K562 (cell line): ENCODE data around the gene PIP4K2A. TPM values are rescaled to one million over a fixed set of nuclear protein-coding genes. Genes with fewer than 3 reads are reported as not detected.
A peak's percentile ranks its signal among the peaks of the same experiment; 100 is the strongest.

Experiments used
- ATAC-seq: fragments of 200-7000 bp; cut with Tn5 transposase; 3 replicates; pipeline ENCODE4 v1.9.1; 2020; ENCODE audit warnings: moderate library complexity
- BruUV-seq: library from RNA; stranded (reverse); fragments of 400-500 nt; replicated peaks from 2 replicates; lab custom pipeline; 2021; lab: Mats Ljungman, UMichigan
- CTCF ChIA-PET: fragments of 300-600 bp; formaldehyde crosslinking; extraction: SDS; loops from one replicate; lab custom pipeline; 2021; ENCODE audit warnings: low intra/inter-chr PET ratio; lab: Yijun Ruan, JAX
- POLR2A ChIA-PET: fragments of 300-600, 350-650 bp; sonication (Branson Sonifier 250); formaldehyde crosslinking; extraction: SDS; loops from one replicate; lab custom pipeline; 2021; ENCODE audit warnings: antibody characterized with exemption, inconsistent platforms; lab: Yijun Ruan, JAX
- DNase-seq, 4 experiments: peaks; one replicate each; pipeline versions ENCODE4 v3.0.0 to v3.0.0-alpha.2; 2011 to 2018; ENCODE audit warnings: low spot score in 3 of 4, mixed read lengths in 3 of 4; ENCODE audit errors: extremely low read depth in 1 of 4
- FAIRE-seq: peaks from 2 replicates; lab custom pipeline; 2011; peaks lifted over from hg19 to GRCh38; lab: Jason Lieb, UNC
- H2AFZ ChIP-seq: 2 replicates; pipeline ENCODE4 v1.6.0; 2011; ENCODE audit warnings: low read depth, low read length, control low read depth, inconsistent platforms
- H3K27ac ChIP-seq: fragments of 200-600 bp; 3 replicates; pipeline ENCODE4 v1.8.0; 2011; ENCODE audit warnings: low read depth, mild to moderate bottlenecking, control low read depth, inconsistent platforms, low read length, moderate library complexity, mixed read lengths; ENCODE audit errors: extremely low read depth
- H3K27me3 ChIP-seq, 2 experiments: fragments of 300-600 bp in 1 of 2; 2 replicates in 1 of 2; 3 replicates in 1 of 2; pipeline versions ENCODE4 v1.6.0 to v1.8.0; 2011; ENCODE audit warnings: inconsistent platforms in 2 of 2, low read length in 2 of 2, mild to moderate bottlenecking in 1 of 2, mixed read lengths in 1 of 2, moderate library complexity in 1 of 2; ENCODE audit not compliant: control insufficient read depth in 2 of 2, insufficient read depth in 2 of 2
- H3K36me3 ChIP-seq: fragments of 300-600 bp; 3 replicates; pipeline ENCODE4 v1.8.0; 2011; ENCODE audit warnings: mild to moderate bottlenecking, low read length, inconsistent platforms; ENCODE audit not compliant: control insufficient read depth, insufficient read depth
- H3K4me1 ChIP-seq, 2 experiments: fragments of 200-600 bp in 1 of 2; replicated peaks in 1 of 2; 2 replicates in 1 of 2; 3 replicates in 1 of 2; pipeline versions ENCODE4 v1.5.1 to v1.8.0; 2011; ENCODE audit warnings: inconsistent platforms in 2 of 2, low read length in 2 of 2, mild to moderate bottlenecking in 1 of 2, mixed read lengths in 1 of 2, moderate library complexity in 1 of 2; ENCODE audit not compliant: control insufficient read depth in 2 of 2, insufficient read depth in 2 of 2
- H3K4me2 ChIP-seq: 2 replicates; pipeline ENCODE4 v1.6.1; 2011; ENCODE audit warnings: low read length, control low read depth, inconsistent platforms, mixed read lengths; ENCODE audit not compliant: insufficient read depth
- H3K4me3 ChIP-seq: fragments of 200-600 bp; sonication (generic), shearing (Covaris generic); 2 replicates; pipeline ENCODE4 v1.5.1; 2016; ENCODE audit warnings: control low read depth, inconsistent platforms
- H3K79me2 ChIP-seq: fragments of 200-600 bp; 3 replicates; pipeline ENCODE4 v1.8.0; 2011; ENCODE audit warnings: low read length, inconsistent platforms; ENCODE audit not compliant: control insufficient read depth, insufficient read depth
- H3K9ac ChIP-seq, 2 experiments: 2 replicates each; pipeline versions ENCODE4 v1.6.0 to v1.6.1; 2011; ENCODE audit warnings: low read depth in 2 of 2, low read length in 2 of 2, control low read depth in 1 of 2, inconsistent platforms in 1 of 2, mild to moderate bottlenecking in 1 of 2, mixed read lengths in 1 of 2; ENCODE audit not compliant: insufficient read depth in 1 of 2
- H3K9me1 ChIP-seq: one replicate; pipeline ENCODE4 v1.6.0; 2011; ENCODE audit warnings: inconsistent platforms, mild to moderate bottlenecking, low read length, moderate library complexity; ENCODE audit not compliant: control insufficient read depth, insufficient read depth
- H3K9me3 ChIP-seq: replicated peaks from 2 replicates; pipeline ENCODE4 v1.5.1; 2011; ENCODE audit warnings: low read depth, low read length, inconsistent platforms; ENCODE audit not compliant: control insufficient read depth, insufficient read depth
- H4K20me1 ChIP-seq: replicated peaks from 2 replicates; pipeline ENCODE4 v1.6.1; 2011; ENCODE audit warnings: low read length, inconsistent platforms, mixed read lengths; ENCODE audit not compliant: control insufficient read depth, insufficient read depth
- BRF2 ChIP-seq: IDR thresholded peaks from 3 replicates; pipeline ENCODE4 v1.6.1; 2011; ENCODE audit warnings: borderline replicate concordance, mild to moderate bottlenecking; ENCODE audit not compliant: insufficient read length, insufficient read depth
- RB1 ChIP-seq: fragments of 450-650 bp; IDR thresholded peaks from 2 replicates; pipeline ENCODE4 v1.6.1; 2017; ENCODE audit warnings: low read depth, mild to moderate bottlenecking
- ZKSCAN8 ChIP-seq: fragments of 200-800 bp; sonication (Bioruptor generic); IDR thresholded peaks from 2 replicates; pipeline ENCODE4 v1.6.1; 2016; ENCODE audit warnings: missing genetic modification characterization, missing compliant biosample characterization
- ZNF764 ChIP-seq: fragments of 250-450 bp; sonication (Bioruptor Pico); IDR thresholded peaks from 2 replicates; pipeline ENCODE4 v1.4.0; 2020; ENCODE audit warnings: low read depth, mild to moderate bottlenecking, moderate library complexity
- ZNF766 ChIP-seq: fragments of 200-800 bp; sonication (Bioruptor generic); conservative IDR thresholded peaks from 2 replicates; pipeline ENCODE4 v1.6.1; 2016; ENCODE audit warnings: missing genetic modification characterization, missing compliant biosample characterization
- WGBS: fragments of 100-300 bp; shearing (Covaris generic); methylation state at CpG from one replicate; pipeline ENCODE4 v1.1.6; 2016; ENCODE audit warnings: low coverage, mixed read lengths; ENCODE audit not compliant: insufficient coverage; ENCODE audit errors: missing lambda C conversion rate; 5-methylcytosine and 5-hydroxymethylcytosine counted together
- in situ Hi-C: fragments of 300-500 bp; cut with MboI; formaldehyde crosslinking; loops from 4 replicates; pipeline ENCODE4 v1.15.0; 2018; ENCODE audit warnings: inconsistent platforms, mixed read lengths
- intact Hi-C: fragments of 100-400 bp; cut with micrococcal nuclease; formaldehyde crosslinking; loops from 2 replicates; pipeline ENCODE4 v1.14.2; 2022
- polyA plus RNA-seq, 8 experiments: library from polyadenylated mRNA; depleted of rRNA in 4 of 8; stranded (reverse) in 5 of 8; unstranded in 3 of 8; fragments of >200 nt; fragmentation: Nextera tagmentation in 2 of 8; fragmentation: Illumina TruSeq in 1 of 8; extraction: Ambion mirVana in 2 of 8; extraction: Trizol in 1 of 8; gene quantifications; 2 replicates each; pipeline versions ENCODE4 v1.2.1 to v1.2.3, GENCODE V29; 2011 to 2014; ENCODE audit warnings: inconsistent platforms in 1 of 8, missing spikeins in 1 of 8
- total RNA-seq, 7 experiments: library from RNA; depleted of rRNA in 6 of 7; stranded (reverse); fragments of >200 nt in 6 of 7; fragmentation: Illumina TruSeq in 2 of 7; extraction: Trizol in 2 of 7; gene quantifications; 2 replicates each; pipeline versions ENCODE4 v1.2.1 to v1.2.3, GENCODE V29; 2011 to 2021; ENCODE audit warnings: low replicate concordance in 1 of 7
- TF ChIP-seq, protein P1 (sequence below): fragments of 450-650 bp; formaldehyde crosslinking; IDR thresholded peaks from 2 replicates; pipeline ENCODE4 v1.4.0; 2020; ENCODE audit warnings: mild to moderate bottlenecking, mixed read lengths

Gene PIP4K2A
- total and polyA plus RNA-seq, 9 of the 15 experiments (the other 6 are each of a cell fraction or from before 2014, with no cell fraction given), result 35.6 to 117 (median 71.9) TPM

- no peak overlapping the region for H2AFZ ChIP-seq
- H3K79me2 ChIP-seq, result no peaks in the 10 kb centered on the region
- in situ Hi-C loops, result no loop called here
- H3K4me2 ChIP-seq, result no peak overlapping the region
- POLR2A ChIA-PET, result no interaction called here
- CTCF ChIA-PET, result no interaction called here
- no peak overlapping the region for H3K27ac ChIP-seq
- no peaks in the 10 kb centered on the region for H4K20me1 ChIP-seq
- no peak overlapping the region for H3K4me3 ChIP-seq
- no peaks in the 10 kb centered on the region for H3K27me3 ChIP-seq
- H3K4me1 ChIP-seq, result no peaks in the 10 kb centered on the region
- ATAC-seq (no peak), FAIRE-seq (no peak)
- no peaks in the 10 kb centered on the region for H3K9me1 ChIP-seq
- BruUV-seq, result no TSS peak
- H3K9ac ChIP-seq, result no peak overlapping the region
- TF ChIP-seq ZNF766 (CRISPR knock-in tag) (no peak), ZKSCAN8 (CRISPR knock-in tag) (no peak), BRF2 (no peak), ZNF764 (no peak)
- TF ChIP-seq, all 486 proteins: peak for 0
- DNase-seq, result no peak
- intact Hi-C loops, result no loop called here
- no peaks in the 10 kb centered on the region for H3K9me3 ChIP-seq
- WGBS, result 96% methylated on average over 7 of the region's 7 CpGs
- H3K36me3 ChIP-seq, result peaks cover 84% of the 10 kb centered on the region
Observed at GRCh38 chr10:22568928-22569327, 145.4 kb downstream of the PIP4K2A start.

- Histone ChIP-seq H3K4me3 (no peak overlapping the region), H2AFZ (no peak overlapping the region), H3K4me2 (no peak overlapping the region), H3K4me1 (no peaks in the 10 kb centered on the region), H3K9me3 (no peaks in the 10 kb centered on the region), H3K36me3 (peaks cover 72% of the 10 kb centered on the region; the same call in 2 of the 3 replicates), H4K20me1 (no peaks in the 10 kb centered on the region), H3K9ac (no peak overlapping the region), H3K79me2 (no peaks in the 10 kb centered on the region), H3K27ac (no peak overlapping the region), H3K27me3 (no peaks in the 10 kb centered on the region), H3K9me1 (no peaks in the 10 kb centered on the region)
- in situ Hi-C loops, result no loop called here
- CTCF ChIA-PET, result no interaction called here
- no peak for ATAC-seq
- 91% methylated on average over 5 of the region's 5 CpGs for WGBS
- no TSS peak for BruUV-seq
- no peak for FAIRE-seq
- intact Hi-C loops, result no loop called here
- POLR2A ChIA-PET, result no interaction called here
- DNase-seq, result no peak
- TF ChIP-seq, protein P1, sequence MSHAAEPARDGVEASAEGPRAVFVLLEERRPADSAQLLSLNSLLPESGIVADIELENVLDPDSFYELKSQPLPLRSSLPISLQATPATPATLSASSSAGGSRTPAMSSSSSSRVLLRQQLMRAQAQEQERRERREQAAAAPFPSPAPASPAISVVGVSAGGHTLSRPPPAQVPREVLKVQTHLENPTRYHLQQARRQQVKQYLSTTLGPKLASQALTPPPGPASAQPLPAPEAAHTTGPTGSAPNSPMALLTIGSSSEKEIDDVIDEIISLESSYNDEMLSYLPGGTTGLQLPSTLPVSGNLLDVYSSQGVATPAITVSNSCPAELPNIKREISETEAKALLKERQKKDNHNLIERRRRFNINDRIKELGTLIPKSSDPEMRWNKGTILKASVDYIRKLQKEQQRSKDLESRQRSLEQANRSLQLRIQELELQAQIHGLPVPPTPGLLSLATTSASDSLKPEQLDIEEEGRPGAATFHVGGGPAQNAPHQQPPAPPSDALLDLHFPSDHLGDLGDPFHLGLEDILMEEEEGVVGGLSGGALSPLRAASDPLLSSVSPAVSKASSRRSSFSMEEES (CRISPR knock-in tag), result peak; percentile 45
- no peak for TF ChIP-seq RB1
Observed at GRCh38 chr10:22564060-22564459, 150.3 kb downstream of the PIP4K2A start.
